Skeletal muscle cell (primary cell): ENCODE results near the gene CYP3A5.
A peak's percentile ranks its signal among the peaks of the same experiment; 100 is the strongest.
"Not testable (repeated sequence)": the region's sequence is repeated elsewhere in the genome, so short reads cannot be mapped to it uniquely, and the experiment has no call there.

Experiments
- DNase-seq: peaks from one replicate; pipeline ENCODE4 v3.0.0-alpha.2; 2010; ENCODE audit warnings: low read depth
- H3K4me3 ChIP-seq: 2 replicates; pipeline ENCODE4 v1.5.1; 2011; ENCODE audit warnings: low read depth, mild to moderate bottlenecking, control low read depth, low read length, moderate library complexity

CYP3A5 gene

GRCh38 chr7:99690918-99691317, 11.1 kb upstream of the CYP3A5 start:
- DNase-seq, H3K4me3 ChIP-seq: not testable (repeated sequence)

- not testable (repeated sequence) for DNase-seq, H3K4me3 ChIP-seq
These were observed 6.2 kb upstream of the CYP3A5 start for GRCh38 chr7:99685871-99686608.

- no peak overlapping the region for H3K4me3 ChIP-seq
- no peak for DNase-seq
These were observed 5.4 kb upstream of the CYP3A5 start for GRCh38 chr7:99685129-99685758.

- no peak overlapping the region for H3K4me3 ChIP-seq
- no peak for DNase-seq
These were observed 780 bp downstream of the CYP3A5 start for GRCh38 chr7:99679032-99679399.

GRCh38 chr7:99677648-99678045, 2.1 kb downstream of the CYP3A5 start:
- H3K4me3 ChIP-seq, result no peak overlapping the region
- DNase-seq, result no peak

- no peak overlapping the region for H3K4me3 ChIP-seq
- no peak for DNase-seq
These were observed 2.7 kb downstream of the CYP3A5 start for GRCh38 chr7:99677013-99677647.

- DNase-seq, result no peak
- H3K4me3 ChIP-seq, result no peak overlapping the region
These were observed 4.6 kb downstream of the CYP3A5 start for GRCh38 chr7:99674995-99675742.

- DNase-seq, result no peak
These were observed 7.2 kb downstream of the CYP3A5 start for GRCh38 chr7:99672573-99672972.

GRCh38 chr7:99669782-99670181, 10.0 kb downstream of the CYP3A5 start:
- peak; percentile 8 for DNase-seq
- no peak overlapping the region for H3K4me3 ChIP-seq

More at GRCh38 chr7:99672573-99672972, 7.2 kb downstream of the CYP3A5 start:
- no peak overlapping the region for H3K4me3 ChIP-seq

GRCh38 chr7:99668541-99668940, 11.3 kb downstream of the CYP3A5 start:
- no peak for DNase-seq
- H3K4me3 ChIP-seq, result no peak overlapping the region

- no peak for DNase-seq
- H3K4me3 ChIP-seq, result no peak overlapping the region
These were observed 12.6 kb downstream of the CYP3A5 start for GRCh38 chr7:99667179-99667578.

- no peak for DNase-seq
- H3K4me3 ChIP-seq, result no peak overlapping the region
These were observed 13.8 kb downstream of the CYP3A5 start for GRCh38 chr7:99666013-99666395.

- no peak overlapping the region for H3K4me3 ChIP-seq
- DNase-seq, result no peak
These were observed 14.3 kb downstream of the CYP3A5 start for GRCh38 chr7:99665312-99666012.

GRCh38 chr7:99657879-99658278, 21.9 kb downstream of the CYP3A5 start:
- DNase-seq, H3K4me3 ChIP-seq: not testable (repeated sequence)

GRCh38 chr7:99654626-99655025, 25.2 kb downstream of the CYP3A5 start:
- DNase-seq, H3K4me3 ChIP-seq: not testable (repeated sequence)

- DNase-seq, result no peak
- no peak overlapping the region for H3K4me3 ChIP-seq
These were observed 26.0 kb downstream of the CYP3A5 start for GRCh38 chr7:99653754-99654153.

GRCh38 chr7:99653269-99653668, 26.5 kb downstream of the CYP3A5 start:
- H3K4me3 ChIP-seq, DNase-seq: not testable (repeated sequence)

GRCh38 chr7:99652671-99653070, 27.1 kb downstream of the CYP3A5 start:
- no peak for DNase-seq
- H3K4me3 ChIP-seq, result no peak overlapping the region

GRCh38 chr7:99651290-99651689, 28.5 kb downstream of the CYP3A5 start:
- no peak overlapping the region for H3K4me3 ChIP-seq
- DNase-seq, result no peak
